ENCODE results near the gene ATP2C1. TPM values are rescaled to one million over a fixed set of nuclear protein-coding genes. Genes with fewer than 3 reads are reported as not detected.

Gene ATP2C1
- total and polyA plus RNA-seq, 12 donors: 27.5 to 78.8 (median 58.4) TPM

GRCh38 chr3:131025539-131025938, 131.7 kb downstream of the ATP2C1 start:
- Histone ChIP-seq H3K9me3 (no peaks in the 10 kb centered on the region), H3K4me3 (peak overlapping the region in 9 of 10 donors; percentile 39 to 86 (median 77)), H3K27ac (no peak overlapping the region), H3K36me3 (peaks cover 0 to 28% (median 4%) of the 10 kb centered on the region in 9 donors), H3K4me1 (peaks cover 0 to 62% (median 47%) of the 10 kb centered on the region in 9 donors), H3K27me3 (no peaks in the 10 kb centered on the region)
- ATAC-seq: no peak
- TF ChIP-seq CTCF (IDR thresholded peaks at IDR 0.05): no peak
- intact Hi-C loops (cut with DNase I): loop anchor here in 4 of 10 donors (10.0 kb wide), 3 partner anchors 271 to 479 kb away; partner anchors contain the start of gene MRPL3 (in 1 of the 4)
- no peak for DNase-seq
- WGBS, 2 donors: 92% methylated on average over 1 of the region's 1 CpG

GRCh38 chr3:131026321-131027151, 132.7 kb downstream of the ATP2C1 start, which contains the start of the genes ASTE1 and NEK11:
Gene ASTE1, minus strand, starts transcription at chr3:131026825. Its CDS starts 1,519 bp downstream, at chr3:131025306.
Gene NEK11, plus strand, starts transcription at chr3:131026877. Its CDS starts 2,832 bp downstream, at chr3:131029709.
- no peaks in the 10 kb centered on the region for H3K9me3 ChIP-seq

GRCh38 chr3:131028844-131029243, 135.0 kb downstream of the ATP2C1 start:
- Histone ChIP-seq H3K27me3 (no peaks in the 10 kb centered on the region), H3K36me3 (peaks cover 0 to 26% (median 4%) of the 10 kb centered on the region in 9 donors), H3K4me1 (peaks cover 0 to 29% (median 22%) of the 10 kb centered on the region in 9 donors), H3K9me3 (no peaks in the 10 kb centered on the region), H3K27ac (no peak overlapping the region), H3K4me3 (no peak overlapping the region)
- ATAC-seq (no peak), DNase-seq (no peak)
- 92% methylated on average over 3 of the region's 3 CpGs for WGBS, 2 donors
- no peak for TF ChIP-seq CTCF (IDR thresholded peaks at IDR 0.05)
- intact Hi-C loops (cut with DNase I): loop anchor here in 4 of 10 donors (10.0 kb wide), 3 partner anchors 274 to 476 kb away; partner anchors contain the start of gene MRPL3 (in 1 of the 4)

More at GRCh38 chr3:131026321-131027151, 132.7 kb downstream of the ATP2C1 start, which contains the start of the genes ASTE1 and NEK11:
- ATAC-seq (peak; percentile 99 to 100 (median 99)), DNase-seq (peak; percentile 89 to 91)
- peaks cover 0 to 29% (median 4%) of the 10 kb centered on the region in 9 donors for H3K36me3 ChIP-seq
- H3K4me3 ChIP-seq: peak within 1 kb of the TSS; percentile 26 to 86 (median 75)
- H3K4me1 ChIP-seq: peaks cover 0 to 52% (median 39%) of the 10 kb centered on the region in 9 donors
- WGBS, 2 donors: 1% methylated on average over 56 of the region's 56 CpGs
- peak within 1 kb of the TSS in 9 of 10 donors; percentile 62 to 94 (median 89) for H3K27ac ChIP-seq
- intact Hi-C loops (cut with DNase I): loop anchor here in 4 of 10 donors (10.0 kb wide), 3 partner anchors 272 to 478 kb away; partner anchors contain the start of gene MRPL3 (in 1 of the 4)
- H3K27me3 ChIP-seq: no peaks in the 10 kb centered on the region
- TF ChIP-seq CTCF (IDR thresholded peaks at IDR 0.05): no peak

- TF ChIP-seq CTCF (IDR thresholded peaks at IDR 0.05): no peak
- 66 to 88% methylated on average over 2 to 3 of the region's 3 CpGs for WGBS, 2 donors
- peaks cover 0 to 15% (median 0%) of the 10 kb centered on the region in 9 donors for H3K36me3 ChIP-seq
- H3K27ac ChIP-seq: no peak overlapping the region
- H3K9me3 ChIP-seq: no peaks in the 10 kb centered on the region
- no peak overlapping the region for H3K4me3 ChIP-seq
- intact Hi-C loops (cut with DNase I): loop anchor here in 4 of 10 donors (5.0 to 10.0 kb wide), 4 partner anchors 353 to 993 kb away; partner anchors contain the start of gene NUDT16 (in 1 of the 4)
- H3K4me1 ChIP-seq: peaks cover 0 to 8% (median 4%) of the 10 kb centered on the region in 9 donors
- no peaks in the 10 kb centered on the region for H3K27me3 ChIP-seq
- DNase-seq (no peak), ATAC-seq (no peak)
Observed at GRCh38 chr3:131031660-131032059, 137.8 kb downstream of the ATP2C1 start.
